ENCODE measurements around the gene PRRG2. TPM values are rescaled to one million over a fixed set of nuclear protein-coding genes. Genes with fewer than 3 reads are reported as not detected.
"Not testable (repeated sequence)": the region's sequence is repeated elsewhere in the genome, so short reads cannot be mapped to it uniquely, and the experiment has no call there.

PRRG2 gene
- total RNA-seq, 1 donor from 2014 or later: 1.1 TPM

DNA sequence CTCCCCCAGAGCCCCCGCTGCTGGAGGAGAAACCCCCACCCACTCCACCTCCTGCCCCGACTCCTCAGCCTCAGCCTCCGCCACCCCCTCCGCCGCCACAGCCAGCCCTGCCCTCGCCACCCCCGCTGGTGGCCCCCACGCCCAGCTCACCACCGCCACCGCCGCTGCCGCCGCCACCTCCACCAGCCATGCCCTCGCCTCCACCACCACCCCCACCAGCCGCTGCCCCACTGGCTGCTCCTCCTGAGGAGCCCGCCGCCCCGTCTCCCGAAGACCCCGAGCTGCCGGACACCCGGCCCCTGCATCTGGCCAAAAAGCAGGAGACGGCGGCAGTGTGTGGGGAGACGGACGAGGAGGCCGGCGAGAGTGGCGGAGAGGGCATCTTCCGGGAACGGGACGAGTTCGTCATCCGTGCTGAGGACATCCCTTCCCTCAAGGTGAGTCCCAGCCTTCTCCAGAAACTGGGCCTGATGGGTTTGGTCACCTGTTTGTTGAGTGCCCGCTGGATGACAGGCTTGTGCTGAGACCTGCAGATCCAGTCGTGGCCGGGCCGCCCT, 20.4 kb downstream of the PRRG2 start:
- DNase-seq (ENCODE audit: low spot score): no peak

DNA sequence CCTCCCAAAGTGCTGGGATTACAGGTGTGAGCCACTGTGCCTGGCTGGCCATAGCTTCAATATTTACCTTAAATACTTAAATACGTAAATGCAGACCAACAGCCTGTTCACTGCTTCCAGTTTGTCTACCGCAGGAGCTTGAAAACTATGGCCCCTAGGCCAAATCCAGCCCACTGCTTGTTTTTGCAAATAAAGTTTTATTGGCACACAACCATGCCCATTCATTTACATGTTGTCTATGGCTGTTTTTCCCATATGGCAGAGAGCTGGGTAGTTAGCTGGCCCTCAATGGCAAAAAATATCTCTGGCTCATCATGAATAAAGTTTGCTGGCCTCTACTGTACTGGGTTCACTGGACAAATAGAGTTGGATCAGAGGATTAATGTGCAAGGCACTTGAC, 21.7 kb downstream of the PRRG2 start:
- DNase-seq (ENCODE audit: low spot score): no peak

DNA sequence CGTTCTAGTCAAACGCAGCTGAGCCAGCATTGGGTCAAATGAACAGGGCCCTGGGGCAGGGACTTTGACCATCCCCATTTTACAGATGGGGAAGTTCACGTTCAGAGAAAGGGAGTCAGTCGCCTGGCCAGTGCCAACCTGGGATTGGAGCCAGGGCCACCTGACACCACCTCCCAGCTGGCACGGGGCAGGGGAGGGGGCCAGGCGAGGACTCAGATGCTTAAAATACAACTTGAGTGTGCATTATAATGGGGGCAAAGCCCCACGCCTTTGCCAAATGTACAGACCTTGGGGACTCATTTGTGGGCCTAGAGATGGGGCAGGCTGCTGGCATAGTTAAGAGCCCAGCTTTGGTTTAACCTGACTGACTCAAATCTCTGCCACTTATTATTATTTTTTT, 24.5 kb downstream of the PRRG2 start:
- no peak for DNase-seq (ENCODE audit: low spot score)

DNA sequence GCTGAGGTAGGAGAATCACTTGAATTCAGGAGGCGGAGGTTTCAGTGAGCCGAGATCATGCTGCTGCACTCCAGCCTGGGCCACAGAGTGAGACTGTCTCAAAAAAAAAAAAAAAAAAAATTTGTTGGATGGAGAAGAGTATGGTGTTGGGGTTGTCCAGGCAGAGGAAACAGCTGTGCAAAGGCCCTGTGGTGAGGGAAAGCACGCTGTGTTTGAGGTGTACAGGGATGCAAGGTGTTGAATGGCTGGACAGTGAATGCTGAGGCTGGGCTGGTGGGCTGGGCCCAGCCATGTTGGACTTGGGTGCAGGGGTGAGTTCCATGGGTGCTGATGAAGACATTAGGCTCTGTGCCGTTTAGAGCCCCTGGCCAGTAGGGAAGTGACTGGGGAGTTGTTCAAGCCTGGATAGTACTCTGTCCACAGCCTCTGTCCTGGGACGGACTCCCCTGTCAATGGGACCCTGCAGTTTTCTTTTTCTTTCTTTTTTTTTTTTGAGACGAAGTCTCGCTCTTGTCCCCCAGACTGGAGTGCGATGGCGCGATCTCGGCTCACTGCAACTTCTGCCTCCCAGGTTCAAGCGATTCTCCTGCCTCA, 28.5 kb downstream of the PRRG2 start:
- DNase-seq (ENCODE audit: low spot score): no peak

DNA sequence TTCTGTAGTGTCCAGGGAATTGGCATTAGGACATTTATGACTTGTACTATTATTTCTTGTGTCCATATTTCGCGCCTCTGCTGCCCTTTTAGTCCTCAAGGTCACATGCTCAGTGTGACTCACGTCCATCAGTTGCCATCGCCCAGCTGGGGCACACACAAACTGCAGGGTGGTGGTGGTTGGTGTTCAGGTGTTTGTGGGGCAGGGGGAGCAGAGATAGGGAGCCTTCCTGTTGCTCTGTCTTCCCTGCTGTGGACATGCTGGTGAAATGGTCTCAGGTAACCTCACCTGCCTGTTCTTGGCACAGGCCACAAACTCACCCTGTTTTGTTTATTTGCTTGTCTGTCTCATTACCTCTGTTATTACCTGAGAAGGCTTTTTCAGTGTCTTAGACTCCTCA, 32.3 kb downstream of the PRRG2 start:
- DNase-seq (ENCODE audit: low spot score): no peak

DNA sequence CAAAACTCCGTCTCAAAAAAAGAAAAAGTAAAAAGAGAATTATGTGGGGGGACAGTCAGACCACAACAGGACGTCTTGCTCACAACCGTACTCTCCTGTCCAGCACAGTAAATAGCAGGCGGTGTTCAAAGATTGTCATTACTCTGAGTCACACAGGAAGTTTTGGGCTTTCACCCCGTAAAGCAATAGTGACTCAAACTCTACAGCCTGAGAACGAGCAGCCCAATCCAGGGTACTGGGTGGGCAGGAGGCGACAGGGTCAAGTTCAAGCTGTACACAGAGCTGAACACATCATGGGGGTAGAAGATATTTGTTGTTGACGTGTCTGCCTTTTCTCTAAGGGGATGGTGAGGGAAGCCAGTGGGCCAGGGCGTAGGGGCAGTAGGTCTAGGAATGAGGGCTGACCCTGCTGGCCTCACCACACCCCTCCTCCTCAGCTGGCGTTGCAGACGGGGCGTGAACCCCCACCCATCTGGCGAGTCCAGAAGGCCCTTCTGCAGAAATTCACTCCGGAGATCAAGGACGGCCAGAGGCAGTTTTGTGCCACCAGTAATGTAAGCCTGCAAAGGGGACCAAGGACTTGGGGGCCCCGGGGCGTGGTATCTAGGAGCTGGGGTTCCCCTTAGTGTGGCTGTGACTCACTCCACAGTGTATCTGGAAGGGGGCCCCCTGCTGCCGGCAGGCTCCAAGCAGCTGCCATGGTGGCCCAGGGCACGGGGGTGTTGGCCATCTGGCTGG, 33.1 kb downstream of the PRRG2 start:
- no peak for DNase-seq (ENCODE audit: low spot score)

DNA sequence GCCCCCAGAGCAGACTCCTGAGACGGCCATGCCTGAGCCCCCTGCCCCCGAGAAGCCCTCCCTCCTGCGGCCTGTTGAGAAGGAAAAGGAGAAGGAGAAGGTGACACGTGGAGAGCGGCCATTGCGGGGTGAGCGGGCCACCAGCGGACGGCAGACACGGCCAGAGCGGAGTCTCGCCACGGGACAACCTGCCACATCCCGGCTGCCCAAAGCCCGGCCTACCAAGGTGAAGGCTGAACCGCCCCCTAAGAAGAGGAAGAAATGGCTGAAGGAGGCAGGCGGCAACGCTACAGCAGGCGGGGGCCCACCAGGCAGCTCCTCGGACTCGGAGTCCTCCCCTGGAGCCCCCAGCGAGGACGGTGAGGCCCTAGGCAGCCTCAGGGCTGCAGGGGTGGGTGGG, 34.7 kb downstream of the PRRG2 start:
- no peak for DNase-seq (ENCODE audit: low spot score)

DNA sequence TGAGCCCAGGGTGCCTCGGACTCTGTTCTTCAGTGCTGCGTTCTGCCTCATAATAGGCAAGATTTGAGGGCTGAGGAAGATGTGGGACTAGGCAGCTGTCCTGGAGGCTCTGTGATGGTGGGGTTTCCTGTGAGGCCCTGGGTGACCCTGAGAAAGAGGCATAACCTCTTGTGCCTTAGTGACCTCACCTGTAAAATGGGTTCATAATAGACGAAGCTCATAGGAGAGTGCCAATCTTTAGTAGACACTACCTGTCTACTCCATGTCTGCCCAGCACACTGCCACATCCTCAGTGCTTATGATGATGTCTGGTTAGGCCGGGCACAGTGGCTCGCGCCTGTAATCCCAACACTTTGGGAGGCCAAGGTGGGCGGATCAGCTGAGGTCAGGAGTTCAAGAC, 35.4 kb downstream of the PRRG2 start:
- no peak for DNase-seq (ENCODE audit: low spot score)

DNA sequence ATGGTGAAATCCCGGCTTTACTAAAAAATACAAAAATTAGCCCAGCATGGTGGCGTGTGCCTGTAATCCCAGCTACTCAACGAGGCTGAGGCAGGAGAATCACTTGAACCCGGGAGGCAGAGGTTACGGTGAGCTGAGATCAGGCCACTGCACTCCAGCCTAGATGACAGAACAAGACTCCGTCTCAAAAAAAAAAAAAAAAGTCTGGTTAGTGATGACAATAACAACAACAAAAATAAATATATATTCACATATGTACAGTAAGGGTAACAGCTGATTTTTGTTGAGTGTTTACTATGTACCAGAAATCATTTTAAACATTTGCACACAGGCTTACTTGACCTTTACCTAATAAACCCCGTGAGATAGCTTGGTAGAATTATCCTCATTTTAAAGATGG, 35.8 kb downstream of the PRRG2 start:
- no peak for DNase-seq (ENCODE audit: low spot score)

DNA sequence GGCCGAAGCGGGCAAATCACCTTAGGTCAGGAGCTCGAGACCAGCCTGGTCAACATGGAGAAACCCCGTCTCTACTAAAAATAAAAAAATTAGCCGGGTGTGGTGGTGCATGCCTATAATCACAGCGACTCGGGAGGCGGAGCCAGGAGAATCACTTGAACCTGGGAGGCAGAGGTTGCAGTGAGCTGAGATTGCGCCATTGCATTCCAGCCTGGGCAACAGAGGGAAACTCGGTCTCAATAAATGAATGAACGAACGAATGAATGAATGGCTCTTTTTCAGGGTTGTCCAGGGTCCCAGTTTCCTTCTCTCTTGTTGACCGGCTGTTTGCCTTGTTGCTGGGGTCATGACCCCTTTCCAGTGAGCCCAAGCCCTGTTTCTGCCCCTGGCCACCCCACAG, 36.7 kb downstream of the PRRG2 start:
- not testable (repeated sequence) for DNase-seq (ENCODE audit: low spot score)

DNA sequence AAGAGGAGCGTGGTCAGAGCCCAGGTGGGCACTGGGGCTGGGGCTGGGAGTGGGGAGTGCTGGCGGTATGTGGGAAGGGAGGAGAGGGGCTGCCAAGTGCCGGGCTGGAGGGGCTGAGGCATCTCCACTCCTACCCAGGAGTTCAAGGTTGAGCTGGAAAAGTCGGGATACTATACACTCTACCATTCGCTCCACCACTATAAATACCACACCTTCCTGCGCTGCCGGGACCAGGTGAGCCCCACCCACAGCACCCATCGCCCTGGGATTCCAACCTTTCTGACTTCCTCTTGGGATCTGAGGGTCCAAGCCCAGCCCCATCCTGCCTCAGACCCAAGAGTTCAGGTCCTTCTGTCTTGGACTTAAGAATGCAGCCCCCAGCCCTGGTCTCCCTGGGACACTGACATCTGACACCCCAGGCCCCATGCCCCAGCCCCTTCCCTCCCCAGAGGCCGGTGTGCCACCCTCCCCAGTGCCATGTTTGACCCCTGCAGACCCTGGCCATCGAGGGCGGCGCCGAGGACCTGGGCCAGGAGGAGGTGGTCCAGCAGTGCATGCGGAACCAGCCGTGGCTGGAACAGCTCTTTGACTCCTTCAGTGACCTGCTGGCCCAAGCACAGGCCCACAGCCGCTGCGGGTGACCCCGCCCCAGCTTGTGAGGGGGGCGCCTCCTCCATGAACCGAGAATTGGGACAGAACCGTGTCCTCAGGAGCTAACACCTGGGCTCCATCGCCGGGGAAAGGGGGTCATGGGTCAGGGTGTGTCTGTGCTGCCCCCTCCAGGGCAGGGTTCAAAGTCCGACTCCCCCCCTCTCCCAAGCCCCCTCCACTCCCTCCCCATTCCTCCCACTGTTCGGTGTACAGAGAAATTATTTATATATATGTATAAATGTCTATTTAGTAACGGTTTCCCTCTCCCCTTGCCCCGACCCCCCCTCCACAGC, 44.1 kb downstream of the PRRG2 start:
- DNase-seq (ENCODE audit: low spot score): no peak

DNA sequence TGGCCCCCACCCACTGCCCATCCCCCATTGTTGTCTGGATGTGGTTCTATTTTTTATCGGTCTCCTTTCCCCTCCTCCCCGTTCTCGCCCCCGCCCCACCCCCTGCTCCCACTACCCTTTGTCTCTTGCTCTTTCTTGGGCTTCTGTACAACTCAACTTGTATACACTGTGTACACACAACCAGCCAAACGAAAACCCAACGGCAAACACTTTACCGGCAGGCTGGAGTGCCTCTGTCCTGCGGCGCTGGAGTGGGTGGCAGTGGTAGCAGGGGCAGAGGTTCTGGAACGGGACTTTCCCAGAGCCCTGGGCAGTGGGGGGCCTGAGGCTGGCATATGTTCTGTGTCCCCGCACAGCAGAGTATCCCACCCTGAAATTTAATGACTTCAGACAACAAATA, 45.1 kb downstream of the PRRG2 start:
- DNase-seq (ENCODE audit: low spot score): no peak

DNA sequence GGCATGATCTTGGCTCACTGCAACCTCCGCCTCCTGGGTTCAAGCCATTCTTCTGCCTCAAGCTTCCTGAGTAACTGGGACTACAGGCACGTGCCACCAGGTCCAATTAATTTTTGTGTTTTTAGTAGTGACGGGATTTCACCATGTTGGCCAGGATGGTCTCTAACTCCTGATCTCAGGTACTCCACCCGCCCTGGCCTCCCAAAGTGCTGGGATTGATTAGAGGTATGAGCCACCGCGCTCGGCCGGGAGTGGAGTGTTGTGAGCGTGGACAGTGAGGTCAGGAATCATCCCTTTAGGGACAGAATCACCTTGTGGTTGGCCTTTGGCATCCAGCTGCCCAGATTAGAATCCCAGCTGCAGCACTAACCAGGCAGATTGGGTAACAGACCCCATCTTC, 48.5 kb downstream of the PRRG2 start:
- no peak for DNase-seq (ENCODE audit: low spot score)

DNA sequence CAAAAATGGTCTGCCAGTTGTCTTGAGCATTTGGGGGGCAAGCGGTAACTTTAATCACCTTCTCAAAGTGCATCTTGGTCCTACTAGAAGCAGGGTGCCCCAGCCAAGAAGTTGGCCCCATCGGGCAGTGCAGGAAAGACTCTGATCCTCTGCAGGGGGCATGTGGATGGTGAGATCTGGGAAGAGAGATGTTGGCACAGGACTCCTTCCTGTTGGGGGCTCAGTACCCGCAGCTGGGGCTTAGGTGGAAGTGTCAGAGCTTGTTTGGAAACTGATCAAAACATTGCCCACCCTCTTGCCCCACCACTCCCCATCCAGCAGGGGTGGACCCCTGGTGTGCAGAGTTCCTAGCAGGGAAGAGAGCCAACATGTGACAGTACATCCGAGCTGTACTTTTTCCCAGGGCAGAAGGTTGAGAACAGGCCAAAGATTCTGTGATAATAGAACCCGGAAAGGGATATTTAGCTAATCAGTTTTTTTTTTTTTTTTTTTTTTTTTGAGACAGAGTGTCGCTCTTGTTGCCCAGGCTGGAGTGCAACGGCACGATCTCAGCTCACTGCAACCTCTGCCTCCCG, 50.0 kb downstream of the PRRG2 start:
- no peak for DNase-seq (ENCODE audit: low spot score)

DNA sequence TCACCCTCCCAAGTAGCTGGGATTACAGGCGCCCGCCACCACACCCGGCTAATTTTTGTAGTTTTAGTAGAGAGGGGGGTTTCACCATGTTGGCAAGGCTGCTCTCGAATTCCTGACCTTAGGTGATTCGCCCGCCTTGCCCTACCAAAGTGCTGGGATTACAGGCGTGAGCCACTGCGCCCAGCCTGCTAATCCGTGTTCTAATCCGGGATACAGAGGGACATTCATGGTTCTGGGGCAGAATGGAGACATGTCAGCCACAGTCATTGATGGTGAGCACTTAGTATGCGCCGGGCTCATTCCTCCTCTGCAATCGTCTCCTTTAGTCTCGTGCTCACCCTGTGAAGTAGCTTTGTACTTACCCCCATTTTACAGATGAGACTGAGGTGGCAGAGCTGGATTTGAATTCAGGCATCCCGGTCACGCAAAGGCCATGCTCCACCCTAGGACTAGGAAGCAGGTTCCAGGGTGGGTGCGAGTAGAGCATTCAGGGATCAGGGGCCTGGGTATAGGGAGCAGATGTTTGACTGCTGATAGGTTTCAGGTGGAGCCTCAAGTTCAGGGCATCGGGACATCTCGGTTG, 50.6 kb downstream of the PRRG2 start:
- DNase-seq (ENCODE audit: low spot score): no peak

DNA sequence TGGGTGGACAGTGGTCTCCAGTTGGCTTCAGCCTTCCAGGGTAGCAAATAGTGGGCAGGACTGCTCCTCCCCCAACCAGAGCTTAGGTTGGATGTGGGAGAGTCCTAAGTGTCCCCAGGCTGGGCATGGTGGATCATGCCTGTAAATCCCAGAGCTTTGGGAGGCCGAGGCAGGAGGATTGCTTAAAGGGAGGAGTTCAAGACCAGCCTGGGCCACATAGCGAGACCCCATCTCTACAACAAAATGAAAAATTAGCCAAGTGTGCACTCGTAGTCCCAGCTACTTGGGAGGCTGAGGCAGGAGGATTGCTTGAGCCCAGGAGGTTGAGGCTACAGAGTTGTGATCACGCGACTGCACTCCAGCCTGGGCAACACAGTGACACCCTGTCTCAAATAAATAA, 51.5 kb downstream of the PRRG2 start:
- DNase-seq (ENCODE audit: low spot score): no peak

DNA sequence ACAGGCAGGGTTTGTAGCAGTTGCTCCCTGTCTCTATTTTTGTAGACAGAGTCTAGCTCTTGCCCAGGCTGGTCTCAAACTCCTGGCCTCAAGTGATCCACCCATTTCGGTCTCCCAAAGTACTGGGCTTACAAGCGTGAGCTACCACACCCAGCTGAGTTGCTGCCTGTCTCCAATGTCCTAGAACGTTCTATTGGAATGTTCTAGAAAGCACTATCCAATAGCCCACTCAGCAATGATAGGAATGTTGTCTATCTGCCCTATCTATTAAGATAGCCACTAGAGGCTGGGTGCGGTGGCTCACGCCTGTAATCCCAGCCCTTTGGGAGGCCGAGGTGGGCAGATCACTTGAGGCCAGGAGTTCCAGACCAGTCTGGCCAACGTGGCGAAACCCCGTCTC, 52.2 kb downstream of the PRRG2 start:
- not testable (repeated sequence) for DNase-seq (ENCODE audit: low spot score)

DNA sequence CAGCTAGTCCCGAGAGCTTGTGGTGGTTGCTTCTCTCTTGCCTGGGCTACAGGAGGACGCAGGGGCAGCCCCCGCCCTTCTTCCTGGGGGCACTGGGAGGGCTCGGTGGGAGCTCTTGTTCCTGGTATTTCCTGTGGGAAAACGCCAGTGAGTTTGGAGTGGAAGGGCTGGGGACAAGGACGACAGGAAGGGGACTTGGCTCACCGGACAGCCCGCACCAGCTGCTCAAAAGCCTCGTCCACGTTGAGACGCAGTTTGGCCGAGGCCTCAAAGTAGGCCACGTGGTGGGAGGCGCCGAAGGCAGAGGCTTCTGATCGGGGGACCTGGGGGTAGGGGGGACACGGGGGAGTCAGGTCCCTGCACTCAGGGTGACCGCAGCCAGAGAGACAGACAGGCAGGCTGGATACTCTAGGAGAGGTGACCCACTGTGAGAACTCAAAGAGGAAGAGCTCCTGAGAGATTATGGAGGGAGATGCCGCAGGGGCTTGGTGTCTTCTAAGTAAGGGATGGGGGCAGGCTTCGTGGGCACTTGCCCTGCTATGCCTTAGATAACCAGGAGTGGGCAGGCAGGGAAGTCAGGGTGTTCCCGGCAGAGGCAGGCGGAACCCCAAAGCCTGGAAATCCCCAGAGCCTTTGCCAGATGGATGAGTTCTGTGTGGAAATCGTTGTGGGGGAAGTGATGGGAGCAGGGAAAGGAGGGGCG, 54.6 kb downstream of the PRRG2 start:
- DNase-seq (ENCODE audit: low spot score): no peak

DNA sequence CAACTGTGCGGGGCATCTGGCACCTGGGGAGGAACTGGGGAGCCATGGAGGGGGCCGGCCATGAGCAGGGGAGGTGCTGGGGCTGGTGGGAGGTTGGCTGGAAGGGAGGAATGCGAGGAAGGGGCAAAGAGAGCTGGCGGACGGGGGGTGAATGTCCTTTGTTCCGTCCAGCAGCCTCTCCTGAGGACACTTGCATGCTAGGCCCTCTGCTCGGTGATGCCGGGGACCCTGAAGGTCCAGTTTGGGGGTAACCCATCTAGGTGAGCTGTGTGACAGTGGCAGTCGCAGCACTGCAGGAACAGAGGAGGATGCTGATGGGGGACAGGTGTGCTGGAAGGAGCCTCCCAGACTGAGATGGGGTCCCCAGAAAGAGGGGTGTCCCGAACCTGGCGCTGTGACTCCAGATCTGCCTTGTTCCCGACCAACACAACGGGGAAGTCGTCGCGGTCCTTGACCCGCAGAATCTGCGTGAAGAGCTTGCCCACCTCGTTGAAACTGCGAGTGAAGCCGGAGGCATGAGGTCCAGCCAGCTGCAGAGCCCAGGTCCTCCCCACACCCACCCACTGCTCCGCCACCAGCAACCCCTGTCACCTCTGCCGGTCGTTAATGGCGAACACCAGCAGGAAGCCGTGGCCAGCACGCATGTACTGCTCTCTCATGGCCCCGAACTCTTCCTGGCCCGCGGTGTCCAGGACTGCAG, 55.3 kb downstream of the PRRG2 start:
- no peak for DNase-seq (ENCODE audit: low spot score)
